Measurements from ENCODE around the gene MYB.
A peak's percentile ranks its signal among the peaks of the same experiment; 100 is the strongest.
"Not testable (repeated sequence)": the region's sequence is repeated elsewhere in the genome, so short reads cannot be mapped to it uniquely, and the experiment has no call there.

Gene MYB

DNA sequence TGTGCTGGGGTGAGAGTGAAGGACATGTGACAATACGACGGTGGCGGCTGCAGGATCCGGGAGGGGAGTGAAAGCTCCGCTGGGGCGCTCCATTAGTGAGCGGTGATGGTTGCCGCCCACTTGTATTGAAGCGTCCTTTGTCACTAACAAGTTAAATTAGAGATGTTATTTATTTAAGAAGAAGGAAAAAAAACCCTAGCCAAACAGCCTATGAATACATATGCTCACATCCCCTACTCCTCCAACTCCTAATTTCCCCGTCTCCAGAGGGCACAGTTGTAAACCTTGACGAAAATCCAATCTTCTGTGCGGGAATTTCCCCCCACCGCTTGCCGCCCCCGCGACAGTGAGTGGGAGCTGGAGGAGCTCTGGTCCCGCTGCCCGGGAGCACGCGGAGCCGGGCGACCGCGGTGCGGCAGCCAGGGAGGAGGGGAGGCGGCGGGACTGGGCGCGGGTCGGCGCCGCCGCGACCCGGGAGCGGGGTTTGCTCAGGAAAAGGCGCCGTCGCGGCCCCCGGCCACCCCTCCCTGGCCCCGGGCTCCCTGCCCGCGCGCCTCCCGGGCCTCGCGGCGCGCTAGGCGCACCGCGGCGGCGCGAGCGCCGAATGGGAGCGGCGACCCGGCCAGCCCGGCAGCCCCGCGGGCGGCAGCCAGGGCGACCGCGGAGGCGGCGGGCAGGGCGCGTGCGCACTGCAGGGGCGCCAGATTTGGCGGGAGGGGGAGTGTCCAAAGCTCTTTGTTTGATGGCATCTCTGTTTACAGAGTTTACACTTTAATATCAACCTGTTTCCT lies at the start of gene MYB:
MYB (plus strand) TSS at position 767 of the 791 bp plus-strand sequence. CDS start 206 bp downstream, outside the sequence.
- peak; percentile 36 to 59 (median 40) for DNase-seq

GRCh38 chr6:135132776-135133175 lies 48.3 kb upstream of the MYB start:
- no peak for DNase-seq

DNA sequence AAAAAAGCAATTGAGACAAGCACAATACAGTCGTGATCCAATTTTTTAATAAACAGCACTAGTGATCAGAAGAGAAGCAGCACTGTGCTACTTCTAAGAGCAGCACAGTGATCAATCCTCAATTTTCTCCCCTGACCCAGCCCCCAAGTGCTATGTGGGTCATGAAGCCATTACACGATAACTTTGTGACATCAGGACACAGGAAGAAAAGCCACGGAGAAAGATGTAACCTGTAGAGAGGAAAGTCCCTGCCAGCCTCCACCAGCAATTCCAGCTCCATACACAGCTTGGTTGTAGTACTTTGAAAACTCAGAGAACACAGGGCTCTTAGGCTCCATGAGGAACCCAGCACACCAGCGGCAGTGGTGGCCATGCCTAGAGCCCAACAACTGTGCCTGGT lies 45.3 kb upstream of the MYB start:
- no peak for DNase-seq

DNA sequence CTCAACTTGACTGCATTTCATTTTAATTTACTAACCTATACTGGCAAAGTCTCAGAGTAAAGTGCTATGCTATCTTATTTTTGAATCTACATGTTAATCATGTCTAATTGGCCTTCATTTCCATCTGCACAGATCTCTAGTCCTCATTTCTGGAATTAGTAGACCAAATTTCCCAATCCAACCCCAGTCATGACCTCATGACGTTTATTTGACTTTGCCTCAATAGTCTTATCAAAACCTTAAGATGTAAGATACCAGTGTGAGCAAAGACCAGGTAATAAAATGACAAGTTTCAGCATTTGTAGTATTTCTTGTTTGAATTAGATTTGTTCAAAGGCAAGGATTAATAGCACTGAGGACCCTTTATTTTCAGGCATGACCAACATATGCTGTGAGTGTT lies 43.3 kb upstream of the MYB start:
- DNase-seq = no peak

GRCh38 chr6:135141182-135141581 lies 39.9 kb upstream of the MYB start:
- no peak for DNase-seq

DNA sequence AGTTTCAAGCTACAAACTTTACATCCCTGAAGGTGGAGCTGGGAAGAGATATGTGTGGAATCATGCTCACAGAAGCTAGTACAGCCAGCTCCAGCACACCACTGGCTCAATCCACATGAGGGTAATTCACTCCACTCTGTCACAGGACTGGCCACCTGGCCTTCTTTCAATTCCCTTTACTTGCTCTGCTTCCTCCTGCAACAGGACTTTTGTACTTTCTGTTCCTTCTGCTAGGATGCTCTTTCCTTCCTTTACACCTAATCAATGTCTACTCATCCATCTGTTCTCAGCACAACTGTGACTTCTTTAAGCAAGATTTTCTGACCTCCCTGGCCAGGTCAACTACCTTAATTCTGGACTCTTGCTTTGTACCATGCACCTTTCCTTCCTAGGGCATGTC lies 39.4 kb upstream of the MYB start:
- DNase-seq = no peak

DNA sequence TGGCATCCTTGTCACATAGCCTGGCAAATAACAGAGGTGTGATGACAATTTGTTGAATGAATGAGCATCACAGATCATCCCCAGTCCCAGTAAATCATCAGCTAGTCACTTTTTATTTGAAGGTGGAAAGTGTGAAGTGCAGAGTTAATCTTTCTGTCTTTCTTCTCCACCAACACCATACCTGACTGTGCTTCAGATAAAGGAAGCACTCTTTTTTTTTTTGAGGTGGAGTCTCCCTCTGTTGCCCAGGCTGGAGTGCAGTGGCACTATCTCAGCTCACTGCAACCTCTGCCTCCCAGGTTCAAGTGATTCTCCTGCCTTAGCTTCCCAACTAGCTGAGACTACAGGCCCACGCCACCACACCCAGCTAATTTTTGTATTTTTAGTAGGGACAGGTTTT lies 38.9 kb upstream of the MYB start:
- DNase-seq = not testable (repeated sequence)

DNA sequence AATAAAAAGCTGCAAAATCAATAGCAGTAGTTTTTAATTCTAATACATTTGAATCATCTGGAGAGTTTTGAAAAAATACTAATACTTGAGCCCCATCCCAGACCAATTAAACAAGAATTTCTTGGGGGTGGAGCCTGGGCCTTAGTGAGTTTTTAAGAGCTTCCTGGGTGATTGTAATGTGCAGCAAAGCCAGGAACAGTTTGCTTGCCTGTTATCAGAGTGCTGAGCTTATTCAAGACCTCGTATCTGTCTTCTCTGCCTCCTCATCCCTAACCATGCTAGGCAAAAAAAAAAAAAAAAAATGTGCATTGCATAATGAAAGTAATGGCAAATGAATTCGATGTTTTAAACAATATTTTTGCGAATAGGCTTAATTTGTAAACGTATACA lies 36.4 kb upstream of the MYB start:
- DNase-seq = no peak

GRCh38 chr6:135145063-135145800 lies 35.9 kb upstream of the MYB start:
- no peak for DNase-seq

GRCh38 chr6:135146162-135146934 lies 34.8 kb upstream of the MYB start:
- DNase-seq = no peak

DNA sequence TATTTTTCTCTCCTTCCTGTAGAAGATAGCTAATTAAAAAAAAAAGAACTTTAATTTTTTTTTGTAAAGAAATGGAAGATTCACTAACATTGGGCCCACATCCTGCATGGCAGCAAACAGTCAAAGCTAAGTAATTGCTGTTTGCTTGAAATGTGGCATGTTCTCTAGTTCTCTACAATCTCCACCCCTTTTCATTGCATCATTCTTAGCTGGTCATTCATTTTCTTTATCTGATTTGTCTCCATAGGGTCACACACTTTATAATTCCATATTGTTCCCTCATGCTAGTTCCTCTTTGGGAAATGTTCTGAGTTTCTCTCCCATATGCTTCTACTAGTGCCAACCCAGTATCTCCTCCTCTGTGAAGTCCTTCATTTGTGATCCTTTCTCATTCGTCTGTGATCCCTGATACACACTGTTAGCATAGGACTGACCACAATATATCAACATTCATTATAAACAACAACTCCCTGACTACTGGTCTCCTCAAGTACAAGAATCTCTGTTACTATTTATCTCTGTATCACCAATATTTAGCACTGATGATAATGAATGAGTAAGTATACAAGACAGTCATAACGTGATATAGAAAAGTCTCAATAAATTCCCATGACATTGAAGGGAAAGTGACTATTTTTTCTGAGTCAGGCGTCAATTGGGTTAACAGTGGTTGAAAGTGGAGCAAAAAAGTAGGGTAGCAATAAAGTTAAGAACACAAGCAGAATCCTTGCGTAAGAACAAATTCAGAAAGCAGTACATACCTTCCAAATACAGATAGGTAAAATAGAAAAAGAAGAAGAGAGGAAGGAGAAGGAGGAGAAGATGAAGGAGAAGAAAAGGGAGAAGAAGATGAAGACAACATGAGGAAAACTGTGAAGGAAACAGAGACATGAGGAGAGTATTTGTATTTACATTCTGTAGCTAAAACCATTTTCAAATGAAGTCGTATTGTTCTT lies 33.2 kb upstream of the MYB start:
- no peak for DNase-seq

DNA sequence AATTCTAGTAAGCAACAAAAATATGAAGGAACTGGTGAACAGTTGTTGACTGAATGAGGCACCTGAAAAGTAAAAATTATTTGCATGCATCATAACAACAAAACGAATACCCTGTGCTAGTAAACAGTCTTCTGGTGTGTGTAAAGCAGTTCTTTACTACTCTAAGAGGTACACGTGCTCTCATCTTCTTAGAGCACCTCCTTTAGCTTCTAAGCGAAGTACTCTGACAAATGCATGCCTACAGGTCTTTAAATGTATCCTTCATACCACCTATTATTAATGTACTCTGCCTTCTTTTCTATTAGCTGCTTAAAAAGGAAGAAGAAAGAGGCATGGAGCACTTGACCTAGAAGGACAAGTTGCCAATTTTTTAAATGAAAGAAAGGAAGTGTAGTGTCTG lies 32.2 kb upstream of the MYB start:
- DNase-seq = no peak

DNA sequence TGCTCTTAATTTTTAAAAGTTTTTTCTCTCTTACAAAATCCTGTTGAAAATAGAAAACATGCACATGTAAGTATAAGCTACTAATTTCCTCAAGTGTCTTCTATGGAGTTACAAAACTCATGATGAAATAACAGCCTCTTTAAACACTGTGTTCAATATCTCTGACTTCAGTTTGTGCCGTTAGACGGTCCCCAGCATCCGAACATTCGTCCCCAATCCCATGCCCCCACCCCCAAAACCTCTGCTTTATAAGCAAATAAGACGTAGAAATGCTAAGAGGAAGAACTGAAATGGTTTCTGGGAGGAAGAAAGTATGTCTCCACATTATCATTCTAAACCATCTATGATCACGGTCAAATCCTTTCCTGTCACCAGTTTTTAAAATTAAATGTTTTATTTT lies 31.7 kb upstream of the MYB start:
- DNase-seq = no peak

DNA sequence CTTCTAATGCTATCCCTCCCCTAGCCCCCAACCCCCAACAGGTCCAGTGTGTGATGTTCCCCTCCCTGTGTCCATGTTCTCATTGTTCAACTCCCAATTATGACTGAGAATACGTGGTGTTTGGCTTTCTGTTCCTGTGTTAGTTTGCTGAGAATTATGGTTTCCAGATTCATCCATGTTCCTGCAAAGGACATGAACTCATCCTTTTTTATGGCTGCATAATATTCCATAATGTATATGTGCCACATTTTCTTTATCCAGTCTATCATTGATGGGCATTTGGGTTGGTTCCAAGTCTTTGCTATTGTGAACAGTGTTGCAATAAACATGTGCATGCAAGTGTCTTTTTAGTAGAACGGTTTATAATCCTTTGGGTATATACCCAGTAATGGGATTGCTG lies 30.6 kb upstream of the MYB start:
- not testable (repeated sequence) for DNase-seq

GRCh38 chr6:135154125-135154524 lies 27.0 kb upstream of the MYB start:
- DNase-seq = not testable (repeated sequence)

DNA sequence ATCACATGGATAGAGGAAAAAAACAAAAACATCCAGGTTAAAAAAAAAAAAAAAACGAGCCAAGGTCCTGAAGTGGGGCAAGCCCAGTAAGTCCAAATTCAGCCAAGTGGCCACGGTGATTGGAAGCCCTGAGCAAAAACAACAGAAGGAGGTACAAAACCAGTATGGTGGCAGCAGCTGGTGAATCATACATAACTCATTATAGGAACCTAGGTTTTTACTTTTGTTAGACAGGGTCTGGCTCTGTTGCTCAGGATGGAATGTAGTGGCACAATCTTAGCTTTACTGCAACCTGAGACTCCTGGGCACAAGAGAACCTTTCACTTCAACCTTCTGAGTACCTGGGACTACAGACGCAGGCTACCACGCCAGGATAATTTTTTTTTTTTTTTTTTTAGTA lies 22.7 kb upstream of the MYB start:
- no peak for DNase-seq

DNA sequence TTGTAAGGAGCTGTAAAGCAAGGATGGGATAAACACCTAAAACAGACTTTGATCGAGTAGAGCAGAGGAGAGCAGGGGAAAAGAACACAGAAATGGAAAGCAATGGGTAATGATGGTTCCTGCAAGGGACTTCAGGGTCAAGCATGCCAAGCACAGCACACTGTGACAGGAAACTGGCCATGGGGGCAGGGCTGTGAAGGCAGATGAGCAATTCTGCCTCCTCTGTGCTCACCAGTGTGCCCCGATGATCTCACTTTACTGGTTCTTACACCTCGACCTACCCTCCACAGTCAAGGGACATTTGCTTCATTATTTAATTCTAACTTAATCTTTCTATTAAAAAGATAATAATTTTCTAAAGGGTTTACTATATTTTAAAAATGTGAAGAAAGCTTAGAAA lies 21.6 kb upstream of the MYB start:
- no peak for DNase-seq

GRCh38 chr6:135161411-135162395 lies 19.4 kb upstream of the MYB start:
- DNase-seq = no peak

DNA sequence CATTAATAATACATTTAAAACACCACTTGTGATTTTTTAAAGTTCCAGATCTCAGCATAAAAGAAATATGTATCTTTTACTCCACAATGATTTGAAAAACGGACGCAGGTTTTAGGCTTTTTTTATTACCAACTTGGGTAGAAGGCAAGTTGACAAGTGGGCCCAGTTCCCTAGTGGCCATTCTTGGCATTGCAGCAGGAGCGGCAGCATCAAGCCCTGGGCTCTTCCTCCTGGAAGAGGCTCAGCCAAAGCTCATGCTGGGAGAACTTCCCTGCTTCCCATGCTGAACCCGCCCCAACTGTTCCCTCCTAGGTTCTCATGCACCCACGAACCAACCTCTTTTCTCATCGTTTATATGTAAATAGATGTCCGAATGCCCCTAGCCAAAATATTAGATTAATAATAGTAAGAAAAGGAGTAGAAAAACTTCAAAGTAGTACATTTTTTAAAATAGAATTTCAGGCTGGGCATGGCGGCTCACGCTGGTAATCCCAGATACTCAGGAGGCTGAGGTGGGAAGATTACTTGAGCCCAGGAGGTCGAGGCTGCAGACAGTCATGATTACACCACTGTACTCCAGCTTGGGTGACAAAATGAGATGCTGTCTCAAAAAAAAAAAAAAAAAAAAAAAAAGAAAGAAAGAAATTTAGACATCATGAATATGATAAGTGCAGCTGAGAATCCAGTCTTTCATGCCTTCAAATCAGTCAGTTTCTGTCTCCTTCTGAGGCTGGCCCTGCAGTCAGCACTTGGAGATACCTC lies 18.2 kb upstream of the MYB start:
- DNase-seq = peak in 1 of 4 experiments; percentile 4

DNA sequence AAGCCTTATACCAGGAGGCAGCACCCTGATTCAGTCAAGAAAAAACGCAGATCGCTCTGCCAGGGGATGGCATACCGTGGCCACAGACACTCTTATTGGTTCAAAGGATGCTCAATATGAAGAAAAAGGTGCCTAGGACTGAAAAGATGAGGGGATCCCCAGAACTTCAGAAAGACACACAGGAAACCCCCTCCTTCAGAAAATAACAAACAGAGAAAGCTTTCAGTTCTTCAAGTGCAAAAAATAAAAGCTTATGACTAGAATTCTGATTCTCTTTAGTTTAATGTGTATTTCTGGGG lies 17.7 kb upstream of the MYB start:
- peak in 2 of 4 experiments; percentile 8 to 23 for DNase-seq

- not testable (repeated sequence) for DNase-seq
These were observed 16.7 kb upstream of the MYB start for GRCh38 chr6:135164387-135164786.

All from activated naive CD4-positive, alpha-beta T cell (primary cell).